ENCODE data around the gene MAP3K3.

MAP3K3 gene

GRCh38 chr17:63685041-63685440, 62.8 kb downstream of the MAP3K3 start:
- H3K9me3 ChIP-seq (ENCODE audit: low read length), result no peaks in the 10 kb centered on the region
- H3K9ac ChIP-seq (ENCODE audit: low read length), result no peak overlapping the region
- H3K27me3 ChIP-seq (ENCODE audit: control insufficient read depth in 1 of 2, insufficient read depth in 2 of 2, low read length in 2 of 2), result no peaks in the 10 kb centered on the region
- peak overlapping the region; percentile 66 for H3K27ac ChIP-seq (ENCODE audit: low read depth, low read length)
- H3K36me3 ChIP-seq (ENCODE audit: insufficient read depth, low read length), result peaks cover 43% of the 10 kb centered on the region
- H3K4me1 ChIP-seq (ENCODE audit: insufficient read depth, low read length), result peaks cover 61% of the 10 kb centered on the region
- no peak overlapping the region for H3K4me3 ChIP-seq (ENCODE audit: low read depth in 1 of 2, low read length in 2 of 2)

- Histone ChIP-seq H3K27me3 (ENCODE audit: control insufficient read depth in 1 of 2, insufficient read depth in 2 of 2, low read length in 2 of 2) (no peaks in the 10 kb centered on the region), H3K4me3 (ENCODE audit: low read depth in 1 of 2, low read length in 2 of 2) (no peak overlapping the region), H3K9ac (ENCODE audit: low read length) (no peak overlapping the region), H3K27ac (ENCODE audit: low read depth, low read length) (peak overlapping the region; percentile 66), H3K36me3 (ENCODE audit: insufficient read depth, low read length) (peaks cover 46% of the 10 kb centered on the region), H3K9me3 (ENCODE audit: low read length) (no peaks in the 10 kb centered on the region), H3K4me1 (ENCODE audit: insufficient read depth, low read length) (peaks cover 56% of the 10 kb centered on the region)
These were observed 63.4 kb downstream of the MAP3K3 start for GRCh38 chr17:63685578-63685977.

GRCh38 chr17:63686138-63686685, 64.0 kb downstream of the MAP3K3 start:
- Histone ChIP-seq H3K4me3 (ENCODE audit: low read depth in 1 of 2, low read length in 2 of 2) (no peak overlapping the region), H3K9ac (ENCODE audit: low read length) (no peak overlapping the region), H3K9me3 (ENCODE audit: low read length) (no peaks in the 10 kb centered on the region), H3K36me3 (ENCODE audit: insufficient read depth, low read length) (peaks cover 52% of the 10 kb centered on the region), H3K4me1 (ENCODE audit: insufficient read depth, low read length) (peaks cover 49% of the 10 kb centered on the region), H3K27me3 (ENCODE audit: control insufficient read depth in 1 of 2, insufficient read depth in 2 of 2, low read length in 2 of 2) (no peaks in the 10 kb centered on the region), H3K27ac (ENCODE audit: low read depth, low read length) (peak overlapping the region; percentile 66)

GRCh38 chr17:63688396-63689020, 66.3 kb downstream of the MAP3K3 start:
- Histone ChIP-seq H3K9me3 (ENCODE audit: low read length) (no peaks in the 10 kb centered on the region), H3K27me3 (ENCODE audit: control insufficient read depth in 1 of 2, insufficient read depth in 2 of 2, low read length in 2 of 2) (no peaks in the 10 kb centered on the region), H3K36me3 (ENCODE audit: insufficient read depth, low read length) (peaks cover 59% of the 10 kb centered on the region), H3K9ac (ENCODE audit: low read length) (no peak overlapping the region), H3K4me1 (ENCODE audit: insufficient read depth, low read length) (peaks cover 28% of the 10 kb centered on the region), H3K4me3 (ENCODE audit: low read depth in 1 of 2, low read length in 2 of 2) (no peak overlapping the region), H3K27ac (ENCODE audit: low read depth, low read length) (no peak overlapping the region)

- Histone ChIP-seq H3K27ac (ENCODE audit: low read depth, low read length) (no peak overlapping the region), H3K4me3 (ENCODE audit: low read depth in 1 of 2, low read length in 2 of 2) (no peak overlapping the region), H3K4me1 (ENCODE audit: insufficient read depth, low read length) (peaks cover 25% of the 10 kb centered on the region), H3K36me3 (ENCODE audit: insufficient read depth, low read length) (peaks cover 66% of the 10 kb centered on the region), H3K27me3 (ENCODE audit: control insufficient read depth in 1 of 2, insufficient read depth in 2 of 2, low read length in 2 of 2) (no peaks in the 10 kb centered on the region), H3K9me3 (ENCODE audit: low read length) (no peaks in the 10 kb centered on the region), H3K9ac (ENCODE audit: low read length) (no peak overlapping the region)
These were observed 67.3 kb downstream of the MAP3K3 start for GRCh38 chr17:63689479-63689878.

- Histone ChIP-seq H3K9me3 (ENCODE audit: low read length) (no peaks in the 10 kb centered on the region), H3K36me3 (ENCODE audit: insufficient read depth, low read length) (peaks cover 66% of the 10 kb centered on the region), H3K9ac (ENCODE audit: low read length) (no peak overlapping the region), H3K27ac (ENCODE audit: low read depth, low read length) (no peak overlapping the region), H3K4me1 (ENCODE audit: insufficient read depth, low read length) (peaks cover 7% of the 10 kb centered on the region), H3K27me3 (ENCODE audit: control insufficient read depth in 1 of 2, insufficient read depth in 2 of 2, low read length in 2 of 2) (no peaks in the 10 kb centered on the region), H3K4me3 (ENCODE audit: low read depth in 1 of 2, low read length in 2 of 2) (no peak overlapping the region)
These were observed 70.1 kb downstream of the MAP3K3 start for GRCh38 chr17:63692195-63692816.

GRCh38 chr17:63693411-63694113, 71.3 kb downstream of the MAP3K3 start:
- Histone ChIP-seq H3K36me3 (ENCODE audit: insufficient read depth, low read length) (peaks cover 57% of the 10 kb centered on the region), H3K27ac (ENCODE audit: low read depth, low read length) (no peak overlapping the region), H3K4me1 (ENCODE audit: insufficient read depth, low read length) (peaks cover 7% of the 10 kb centered on the region), H3K27me3 (ENCODE audit: control insufficient read depth in 1 of 2, insufficient read depth in 2 of 2, low read length in 2 of 2) (no peaks in the 10 kb centered on the region), H3K9me3 (ENCODE audit: low read length) (no peaks in the 10 kb centered on the region), H3K9ac (ENCODE audit: low read length) (no peak overlapping the region), H3K4me3 (ENCODE audit: low read depth in 1 of 2, low read length in 2 of 2) (no peak overlapping the region)

- no peaks in the 10 kb centered on the region for H3K27me3 ChIP-seq (ENCODE audit: control insufficient read depth in 1 of 2, insufficient read depth in 2 of 2, low read length in 2 of 2)
- H3K4me1 ChIP-seq (ENCODE audit: insufficient read depth, low read length), result peaks cover 7% of the 10 kb centered on the region
- H3K36me3 ChIP-seq (ENCODE audit: insufficient read depth, low read length), result peaks cover 49% of the 10 kb centered on the region
- no peak overlapping the region for H3K4me3 ChIP-seq (ENCODE audit: low read depth in 1 of 2, low read length in 2 of 2)
- H3K9ac ChIP-seq (ENCODE audit: low read length), result no peak overlapping the region
- H3K9me3 ChIP-seq (ENCODE audit: low read length), result no peaks in the 10 kb centered on the region
- peak overlapping the region; percentile 37 for H3K27ac ChIP-seq (ENCODE audit: low read depth, low read length)
These were observed 72.2 kb downstream of the MAP3K3 start for GRCh38 chr17:63694229-63694949.

- Histone ChIP-seq H3K4me3 (ENCODE audit: low read depth in 1 of 2, low read length in 2 of 2) (no peak overlapping the region), H3K9ac (ENCODE audit: low read length) (no peak overlapping the region), H3K27ac (ENCODE audit: low read depth, low read length) (no peak overlapping the region), H3K27me3 (ENCODE audit: control insufficient read depth in 1 of 2, insufficient read depth in 2 of 2, low read length in 2 of 2) (no peaks in the 10 kb centered on the region), H3K9me3 (ENCODE audit: low read length) (no peaks in the 10 kb centered on the region), H3K4me1 (ENCODE audit: insufficient read depth, low read length) (peaks cover 7% of the 10 kb centered on the region), H3K36me3 (ENCODE audit: insufficient read depth, low read length) (peaks cover 41% of the 10 kb centered on the region)
These were observed 72.9 kb downstream of the MAP3K3 start for GRCh38 chr17:63694950-63695773.

GRCh38 chr17:63695889-63696288, 73.7 kb downstream of the MAP3K3 start:
- Histone ChIP-seq H3K4me1 (ENCODE audit: insufficient read depth, low read length) (peaks cover 7% of the 10 kb centered on the region), H3K9ac (ENCODE audit: low read length) (no peak overlapping the region), H3K27ac (ENCODE audit: low read depth, low read length) (no peak overlapping the region)

More at GRCh38 chr17:63695889-63696288, 73.7 kb downstream of the MAP3K3 start:
- Histone ChIP-seq H3K9me3 (ENCODE audit: low read length) (no peaks in the 10 kb centered on the region), H3K36me3 (ENCODE audit: insufficient read depth, low read length) (peaks cover 34% of the 10 kb centered on the region), H3K27me3 (ENCODE audit: control insufficient read depth in 1 of 2, insufficient read depth in 2 of 2, low read length in 2 of 2) (no peaks in the 10 kb centered on the region), H3K4me3 (ENCODE audit: low read depth in 1 of 2, low read length in 2 of 2) (no peak overlapping the region)
